ENCODE measurements around the gene ATP8B1.
A peak's percentile ranks its signal among the peaks of the same experiment; 100 is the strongest.

Gene ATP8B1

DNA sequence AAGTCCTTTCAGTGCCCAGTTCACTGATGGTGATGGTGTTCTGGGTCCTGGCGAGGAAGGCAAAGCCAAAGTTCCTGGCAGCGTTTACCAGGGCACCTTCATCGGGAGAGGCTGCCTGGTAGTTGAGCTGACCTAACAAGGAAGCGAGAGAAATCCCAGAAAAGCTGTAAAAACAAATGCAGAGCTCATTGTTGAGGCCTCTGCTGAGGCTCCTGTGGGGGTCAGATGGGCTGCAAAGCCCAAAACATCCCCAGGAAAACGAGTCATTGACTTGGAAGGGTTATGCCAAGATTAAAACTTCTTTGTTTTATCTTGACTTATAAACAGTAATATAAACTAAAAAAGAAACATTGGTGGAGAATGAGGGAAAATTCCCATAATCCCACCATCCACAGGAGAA lies 128.2 kb downstream of the ATP8B1 start:
- TF ChIP-seq, protein P1, sequence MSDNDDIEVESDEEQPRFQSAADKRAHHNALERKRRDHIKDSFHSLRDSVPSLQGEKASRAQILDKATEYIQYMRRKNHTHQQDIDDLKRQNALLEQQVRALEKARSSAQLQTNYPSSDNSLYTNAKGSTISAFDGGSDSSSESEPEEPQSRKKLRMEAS (IDR thresholded peaks at IDR 0.05; ENCODE audit: low read depth, low read length) = no peak
- TF ChIP-seq, protein P2, sequence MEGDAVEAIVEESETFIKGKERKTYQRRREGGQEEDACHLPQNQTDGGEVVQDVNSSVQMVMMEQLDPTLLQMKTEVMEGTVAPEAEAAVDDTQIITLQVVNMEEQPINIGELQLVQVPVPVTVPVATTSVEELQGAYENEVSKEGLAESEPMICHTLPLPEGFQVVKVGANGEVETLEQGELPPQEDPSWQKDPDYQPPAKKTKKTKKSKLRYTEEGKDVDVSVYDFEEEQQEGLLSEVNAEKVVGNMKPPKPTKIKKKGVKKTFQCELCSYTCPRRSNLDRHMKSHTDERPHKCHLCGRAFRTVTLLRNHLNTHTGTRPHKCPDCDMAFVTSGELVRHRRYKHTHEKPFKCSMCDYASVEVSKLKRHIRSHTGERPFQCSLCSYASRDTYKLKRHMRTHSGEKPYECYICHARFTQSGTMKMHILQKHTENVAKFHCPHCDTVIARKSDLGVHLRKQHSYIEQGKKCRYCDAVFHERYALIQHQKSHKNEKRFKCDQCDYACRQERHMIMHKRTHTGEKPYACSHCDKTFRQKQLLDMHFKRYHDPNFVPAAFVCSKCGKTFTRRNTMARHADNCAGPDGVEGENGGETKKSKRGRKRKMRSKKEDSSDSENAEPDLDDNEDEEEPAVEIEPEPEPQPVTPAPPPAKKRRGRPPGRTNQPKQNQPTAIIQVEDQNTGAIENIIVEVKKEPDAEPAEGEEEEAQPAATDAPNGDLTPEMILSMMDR (IDR thresholded peaks at IDR 0.05; ENCODE audit: low read depth, low read length) = no peak
- TF ChIP-seq POLR2A (IDR thresholded peaks at IDR 0.05; ENCODE audit: extremely low read depth, insufficient read length) = no peak
- H3K4me3 ChIP-seq (ENCODE audit: low read depth, low read length) = no peak overlapping the region
- no peak for DNase-seq (ENCODE audit: low read depth)

DNA sequence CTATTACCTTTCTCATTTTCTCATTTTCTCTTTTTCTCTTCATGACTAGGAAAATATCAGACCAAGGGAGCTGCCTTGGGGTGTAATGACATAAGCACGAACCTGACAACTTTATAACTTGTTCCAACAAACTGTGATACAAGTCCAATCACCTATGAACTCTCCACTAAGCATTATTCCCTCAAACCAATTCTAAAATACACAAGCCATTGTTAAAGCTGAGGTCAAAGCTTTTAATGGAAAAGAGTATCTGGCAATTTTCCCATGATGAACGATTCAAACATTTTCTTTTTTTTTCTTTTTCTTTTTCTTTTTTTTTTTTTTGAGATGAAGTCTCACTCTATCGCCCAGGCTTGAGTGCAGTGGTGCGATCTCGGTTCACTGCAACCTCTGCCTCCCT lies 133.1 kb downstream of the ATP8B1 start:
- H3K4me3 ChIP-seq (ENCODE audit: low read depth, low read length) = no peak overlapping the region
- TF ChIP-seq, protein P2 (IDR thresholded peaks at IDR 0.05; ENCODE audit: low read depth, low read length) = no peak
- TF ChIP-seq, protein P1 (IDR thresholded peaks at IDR 0.05; ENCODE audit: low read depth, low read length) = no peak
- TF ChIP-seq POLR2A (IDR thresholded peaks at IDR 0.05; ENCODE audit: extremely low read depth, insufficient read length) = no peak
- no peak for TF ChIP-seq MYC (IDR thresholded peaks at IDR 0.05; ENCODE audit: low read depth, low read length)
- DNase-seq (ENCODE audit: low read depth) = no peak

DNA sequence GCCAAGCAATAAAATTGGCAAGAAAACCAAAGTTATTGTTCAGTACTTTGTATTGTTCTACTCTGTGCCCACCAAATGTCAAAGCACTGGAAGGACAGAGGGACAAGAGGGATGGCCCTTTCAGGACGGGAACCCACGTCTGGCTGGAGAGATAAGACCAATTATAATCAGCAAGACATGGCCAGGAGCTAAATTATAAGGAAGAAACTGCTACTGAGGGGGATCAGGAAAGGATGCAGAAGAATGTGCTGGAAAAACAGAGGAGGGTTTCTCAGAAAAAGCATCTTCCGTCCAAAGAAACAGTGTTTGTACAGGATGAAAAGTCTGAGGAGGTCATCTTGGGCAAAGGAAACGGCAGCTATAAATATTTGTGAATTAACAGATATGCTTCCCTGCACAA lies 135.1 kb downstream of the ATP8B1 start:
- TF ChIP-seq, protein P1 (IDR thresholded peaks at IDR 0.05; ENCODE audit: low read depth, low read length) = no peak
- peak; percentile 21 for DNase-seq (ENCODE audit: low read depth)
- peak overlapping the region; percentile 42 for H3K4me3 ChIP-seq (ENCODE audit: low read depth, low read length)

DNA sequence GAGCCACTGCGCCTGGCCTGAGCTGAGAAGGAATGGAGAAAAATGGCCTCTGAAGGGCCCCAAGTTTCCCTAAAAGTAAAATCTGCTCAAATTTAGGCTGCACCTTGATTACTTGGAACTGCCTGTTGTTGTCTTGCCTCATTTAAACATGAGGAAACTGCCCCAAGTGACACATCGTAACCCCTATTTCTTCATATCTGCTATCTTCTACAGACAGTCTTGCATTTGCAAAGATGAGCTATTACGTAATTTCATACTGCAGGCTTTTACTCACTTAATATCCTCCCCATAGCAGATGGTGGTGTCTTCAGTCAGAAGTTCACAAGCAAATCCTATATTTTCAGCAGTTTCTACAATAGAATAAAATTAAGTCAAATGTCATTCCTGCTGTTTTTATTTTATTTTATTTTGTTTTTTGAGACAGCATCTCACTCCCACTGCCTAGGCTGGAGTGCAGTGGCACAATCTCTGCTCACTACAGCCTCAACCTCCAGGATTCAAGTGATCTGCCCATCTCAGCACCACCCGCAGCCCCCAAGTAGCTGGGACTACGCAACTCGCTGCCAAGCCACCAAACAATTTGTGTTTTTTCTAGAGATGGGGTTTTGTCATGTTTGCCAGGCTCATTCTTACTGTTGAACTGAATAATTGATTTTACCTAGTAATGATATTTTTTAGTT lies 136.2 kb downstream of the ATP8B1 start:
- DNase-seq (ENCODE audit: low read depth) = peak; percentile 93
- H3K4me3 ChIP-seq (ENCODE audit: low read depth, low read length) = peak overlapping the region; percentile 42
- no peak for TF ChIP-seq POLR2A (IDR thresholded peaks at IDR 0.05; ENCODE audit: extremely low read depth, insufficient read length)
- 0 out of 2 replicates have a peak, but pooled peaks have one; percentile 19 for TF ChIP-seq MYC (IDR thresholded peaks at IDR 0.05; ENCODE audit: low read depth, low read length)
- TF ChIP-seq, protein P1 (IDR thresholded peaks at IDR 0.05; ENCODE audit: low read depth, low read length) = 0 out of 2 replicates have a peak, but pooled peaks have one; percentile 12
- TF ChIP-seq, protein P2 (IDR thresholded peaks at IDR 0.05; ENCODE audit: low read depth, low read length) = no peak

DNA sequence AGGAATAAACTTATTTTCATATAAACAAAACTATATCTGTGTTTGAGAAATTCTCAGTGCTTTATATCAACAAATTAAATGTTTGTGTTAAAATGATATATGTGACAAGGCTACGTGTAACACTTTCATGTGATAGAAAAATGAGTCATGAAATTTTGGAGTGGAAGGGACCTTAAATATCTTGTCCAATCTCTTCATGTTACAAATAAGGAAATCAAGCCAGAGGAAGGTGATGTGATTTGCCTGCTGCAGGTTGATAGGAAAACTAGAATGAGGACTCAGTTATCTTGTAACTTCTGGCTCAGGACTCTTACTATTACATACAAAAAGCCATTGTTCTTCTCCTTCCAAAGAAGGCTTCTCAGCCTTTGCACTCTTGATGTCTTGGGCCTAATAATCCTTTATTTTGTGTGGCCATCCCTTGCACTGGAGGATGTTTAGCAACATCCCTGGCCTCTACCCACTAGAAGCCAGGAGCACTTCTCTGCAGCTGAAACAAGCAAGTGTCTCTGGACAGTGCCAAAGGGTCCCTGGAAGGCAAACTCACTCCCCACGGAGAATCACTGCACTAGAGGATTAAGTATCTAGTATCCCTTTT lies 138.4 kb downstream of the ATP8B1 start:
- H3K4me3 ChIP-seq (ENCODE audit: low read depth, low read length) = no peak overlapping the region
- peak; percentile 26 for DNase-seq (ENCODE audit: low read depth)

More for the DNA sequence above, 138.4 kb downstream of the ATP8B1 start:
- TF ChIP-seq, protein P2 (IDR thresholded peaks at IDR 0.05; ENCODE audit: low read depth, low read length) = no peak
- TF ChIP-seq, protein P1 (IDR thresholded peaks at IDR 0.05; ENCODE audit: low read depth, low read length) = no peak
- TF ChIP-seq POLR2A (IDR thresholded peaks at IDR 0.05; ENCODE audit: extremely low read depth, insufficient read length) = no peak
- TF ChIP-seq MYC (IDR thresholded peaks at IDR 0.05; ENCODE audit: low read depth, low read length) = no peak

All from NB4 (cell line).